Caco-2 (cell line): ENCODE measurements around the gene KCNG3. TPM values are rescaled to one million over a fixed set of nuclear protein-coding genes. Genes with fewer than 3 reads are reported as not detected.

Experiments
- BruUV-seq: library from RNA; stranded (reverse); fragments of 400-500 nt; replicated peaks from 2 replicates; lab custom pipeline; 2021; lab: Mats Ljungman, UMichigan
- CTCF ChIA-PET: fragments of 300-600 bp; sonication (Branson Sonifier 250); formaldehyde crosslinking; loops from one replicate; lab custom pipeline; 2022; ENCODE audit warnings: antibody characterized with exemption; lab: Charles Lee
- POLR2A ChIA-PET: fragments of 300-600 bp; sonication (Branson Sonifier 250); formaldehyde crosslinking; loops from one replicate; lab custom pipeline; 2022; ENCODE audit warnings: antibody characterized with exemption; lab: Charles Lee
- DNase-seq, 2 experiments: peaks; one replicate each; pipeline versions ENCODE4 v3.0.0 to v3.0.0-alpha.2; 2020 to 2022
- H3K27me3 ChIP-seq: replicated peaks from 2 replicates; pipeline ENCODE4 v1.6.0; 2011; ENCODE audit warnings: low read length; ENCODE audit not compliant: control insufficient read depth, insufficient read depth
- H3K36me3 ChIP-seq: 2 replicates; pipeline ENCODE4 v1.5.1; 2011; ENCODE audit warnings: low read length; ENCODE audit not compliant: control insufficient read depth, insufficient read depth
- H3K4me1 ChIP-seq: fragments of 250-450 bp; sonication (Bioruptor Pico); 2 replicates; pipeline ENCODE4 v1.5.1; 2020; ENCODE audit warnings: mild to moderate bottlenecking
- H3K4me3 ChIP-seq: 2 replicates; pipeline ENCODE4 v1.5.1; 2011; ENCODE audit warnings: low read depth, mild to moderate bottlenecking, control low read depth, low read length
- H3K9me3 ChIP-seq: fragments of 250-450 bp; sonication (Bioruptor Pico); 2 replicates; pipeline ENCODE4 v1.5.1; 2020; ENCODE audit warnings: mild to moderate bottlenecking, moderate library complexity
- H3K27ac Mint-ChIP-seq: one replicate; pipeline ENCODE4 v1.8.0; 2022; ENCODE audit warnings: mixed read lengths; ENCODE audit not compliant: unreplicated experiment
- H3K27me3 Mint-ChIP-seq: one replicate; pipeline ENCODE4 v1.8.0; 2022; ENCODE audit warnings: mixed read lengths; ENCODE audit not compliant: insufficient read depth, unreplicated experiment
- H3K36me3 Mint-ChIP-seq: one replicate; pipeline ENCODE4 v1.8.0; 2022; ENCODE audit warnings: mild to moderate bottlenecking, mixed read lengths; ENCODE audit not compliant: insufficient read depth, unreplicated experiment
- H3K4me1 Mint-ChIP-seq: one replicate; pipeline ENCODE4 v1.8.0; 2022; ENCODE audit warnings: low read depth, mixed read lengths; ENCODE audit not compliant: unreplicated experiment
- H3K4me3 Mint-ChIP-seq: one replicate; pipeline ENCODE4 v1.8.0; 2022; ENCODE audit warnings: mild to moderate bottlenecking, moderate library complexity, mixed read lengths; ENCODE audit not compliant: unreplicated experiment
- H3K9me3 Mint-ChIP-seq: one replicate; pipeline ENCODE4 v1.8.0; 2022; ENCODE audit warnings: mixed read lengths; ENCODE audit not compliant: unreplicated experiment
- CTCF ChIP-seq, 2 experiments: fragments of 200-600 bp in 1 of 2; IDR thresholded peaks; 1 replicate in 1 of 2; 2 replicates in 1 of 2; pipeline versions ENCODE4 v1.5.1 to v1.8.0; 2011 to 2022; ENCODE audit warnings: antibody characterized with exemption in 1 of 2, control low read depth in 1 of 2, inconsistent platforms in 1 of 2, low read depth in 1 of 2, low read length in 1 of 2, mild to moderate bottlenecking in 1 of 2, moderate library complexity in 1 of 2; ENCODE audit not compliant: insufficient read depth in 1 of 2, severe bottlenecking in 1 of 2, unreplicated experiment in 1 of 2
- intact Hi-C: fragments of 100-400 bp; cut with micrococcal nuclease; formaldehyde crosslinking; loops from one replicate; pipeline ENCODE4 v1.10.0; 2022; ENCODE audit not compliant: unreplicated experiment
- total RNA-seq: library from RNA; stranded (reverse); gene quantifications from 2 replicates; pipeline ENCODE4 v1.2.3, GENCODE V29; 2022

The KCNG3 gene
- total RNA-seq, 1 experiment from 2014 or later, result 1.1 TPM

GRCh38 chr2:42430188-42430587 lies 63.6 kb downstream of the KCNG3 start:
- no TSS peak for BruUV-seq
- DNase-seq, result no peak
- Mint-ChIP-seq H3K4me3 (no peak overlapping the region), H3K4me1 (no peaks in the 10 kb centered on the region), H3K27me3 (no peaks in the 10 kb centered on the region), H3K36me3 (no peaks in the 10 kb centered on the region), H3K9me3 (no peaks in the 10 kb centered on the region), H3K27ac (no peak overlapping the region)
- ChIA-PET CTCF (no interaction called here), POLR2A (no interaction called here)
- H3K27me3 ChIP-seq, result no peaks in the 10 kb centered on the region
- intact Hi-C loops, result no loop called here
- peaks cover 4% of the 10 kb centered on the region; the same call in 1 of the 2 replicates for H3K4me1 ChIP-seq
- H3K4me3 ChIP-seq, result no peak overlapping the region
- no peaks in the 10 kb centered on the region for H3K36me3 ChIP-seq
- no peak for TF ChIP-seq CTCF (IDR thresholded peaks at IDR 0.05; ENCODE audit: insufficient read depth in 1 of 2, low read depth in 1 of 2, low read length in 1 of 2, severe bottlenecking in 1 of 2, unreplicated experiment in 1 of 2)
- H3K9me3 ChIP-seq, result no peaks in the 10 kb centered on the region

- no peak for TF ChIP-seq CTCF (IDR thresholded peaks at IDR 0.05; ENCODE audit: insufficient read depth in 1 of 2, low read depth in 1 of 2, low read length in 1 of 2, severe bottlenecking in 1 of 2, unreplicated experiment in 1 of 2)
- Histone ChIP-seq H3K4me3 (no peak overlapping the region), H3K9me3 (no peaks in the 10 kb centered on the region), H3K36me3 (no peaks in the 10 kb centered on the region), H3K4me1 (peaks cover 4% of the 10 kb centered on the region; the same call in 1 of the 2 replicates), H3K27me3 (no peaks in the 10 kb centered on the region)
- no peaks in the 10 kb centered on the region for H3K27me3 Mint-ChIP-seq
- intact Hi-C loops, result no loop called here
- no peak overlapping the region for H3K4me3 Mint-ChIP-seq
- ChIA-PET CTCF (no interaction called here), POLR2A (no interaction called here)
- no TSS peak for BruUV-seq
- H3K27ac Mint-ChIP-seq, result no peak overlapping the region
- no peak for DNase-seq
- no peaks in the 10 kb centered on the region for H3K9me3 Mint-ChIP-seq
- no peaks in the 10 kb centered on the region for H3K4me1 Mint-ChIP-seq
- no peaks in the 10 kb centered on the region for H3K36me3 Mint-ChIP-seq
Measured at GRCh38 chr2:42429352-42429751, 64.4 kb downstream of the KCNG3 start.

- Mint-ChIP-seq H3K27ac (no peak overlapping the region), H3K4me3 (no peak overlapping the region), H3K27me3 (peaks cover 13% of the 10 kb centered on the region), H3K36me3 (no peaks in the 10 kb centered on the region), H3K4me1 (no peaks in the 10 kb centered on the region), H3K9me3 (no peaks in the 10 kb centered on the region)
- Histone ChIP-seq H3K9me3 (no peaks in the 10 kb centered on the region), H3K36me3 (no peaks in the 10 kb centered on the region), H3K4me3 (no peak overlapping the region), H3K27me3 (no peaks in the 10 kb centered on the region), H3K4me1 (peaks cover 4% of the 10 kb centered on the region; the same call in 1 of the 2 replicates)
- TF ChIP-seq CTCF (IDR thresholded peaks at IDR 0.05; ENCODE audit: insufficient read depth in 1 of 2, low read depth in 1 of 2, low read length in 1 of 2, severe bottlenecking in 1 of 2, unreplicated experiment in 1 of 2), result no peak
- no peak for DNase-seq
- POLR2A ChIA-PET, result no interaction called here
- CTCF ChIA-PET, result no interaction called here
- intact Hi-C loops, result no loop called here
- no TSS peak for BruUV-seq
Measured at GRCh38 chr2:42425697-42426096, 68.1 kb downstream of the KCNG3 start.
